AG09319 (cell line): ENCODE measurements around the gene MCC.
A peak's percentile ranks its signal among the peaks of the same experiment; 100 is the strongest.

Experiments
- DNase-seq: peaks from one replicate; pipeline ENCODE4 v3.0.0-alpha.2; 2010; ENCODE audit warnings: low read depth; ENCODE audit errors: extremely low read depth
- TF ChIP-seq, protein P1 (sequence below): IDR thresholded peaks from 2 replicates; pipeline ENCODE4 v1.5.1; 2011; ENCODE audit warnings: low read depth, mild to moderate bottlenecking, inconsistent platforms, low read length, moderate library complexity

Gene MCC

DNA sequence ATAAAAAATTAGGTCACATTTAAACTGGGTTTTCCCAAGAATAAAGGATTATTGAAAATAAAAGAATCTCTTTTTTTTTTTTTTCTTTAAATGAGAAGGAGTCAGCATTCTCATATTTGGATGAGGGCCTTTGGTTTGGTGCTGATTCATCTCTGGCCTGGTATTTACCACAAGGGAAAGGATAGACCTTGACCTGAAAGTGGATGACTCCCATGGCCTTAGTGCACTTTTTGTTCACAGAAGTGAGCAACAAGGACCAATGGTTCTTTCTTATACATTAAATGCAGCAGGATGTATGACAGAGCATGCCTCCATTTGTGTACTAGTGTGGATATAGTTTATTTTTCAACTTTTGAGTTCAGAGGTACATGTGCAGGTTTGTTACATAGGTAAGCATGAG lies 32.2 kb upstream of the MCC start:
- no peak for DNase-seq
- TF ChIP-seq, protein P1, sequence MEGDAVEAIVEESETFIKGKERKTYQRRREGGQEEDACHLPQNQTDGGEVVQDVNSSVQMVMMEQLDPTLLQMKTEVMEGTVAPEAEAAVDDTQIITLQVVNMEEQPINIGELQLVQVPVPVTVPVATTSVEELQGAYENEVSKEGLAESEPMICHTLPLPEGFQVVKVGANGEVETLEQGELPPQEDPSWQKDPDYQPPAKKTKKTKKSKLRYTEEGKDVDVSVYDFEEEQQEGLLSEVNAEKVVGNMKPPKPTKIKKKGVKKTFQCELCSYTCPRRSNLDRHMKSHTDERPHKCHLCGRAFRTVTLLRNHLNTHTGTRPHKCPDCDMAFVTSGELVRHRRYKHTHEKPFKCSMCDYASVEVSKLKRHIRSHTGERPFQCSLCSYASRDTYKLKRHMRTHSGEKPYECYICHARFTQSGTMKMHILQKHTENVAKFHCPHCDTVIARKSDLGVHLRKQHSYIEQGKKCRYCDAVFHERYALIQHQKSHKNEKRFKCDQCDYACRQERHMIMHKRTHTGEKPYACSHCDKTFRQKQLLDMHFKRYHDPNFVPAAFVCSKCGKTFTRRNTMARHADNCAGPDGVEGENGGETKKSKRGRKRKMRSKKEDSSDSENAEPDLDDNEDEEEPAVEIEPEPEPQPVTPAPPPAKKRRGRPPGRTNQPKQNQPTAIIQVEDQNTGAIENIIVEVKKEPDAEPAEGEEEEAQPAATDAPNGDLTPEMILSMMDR, result no peak

DNA sequence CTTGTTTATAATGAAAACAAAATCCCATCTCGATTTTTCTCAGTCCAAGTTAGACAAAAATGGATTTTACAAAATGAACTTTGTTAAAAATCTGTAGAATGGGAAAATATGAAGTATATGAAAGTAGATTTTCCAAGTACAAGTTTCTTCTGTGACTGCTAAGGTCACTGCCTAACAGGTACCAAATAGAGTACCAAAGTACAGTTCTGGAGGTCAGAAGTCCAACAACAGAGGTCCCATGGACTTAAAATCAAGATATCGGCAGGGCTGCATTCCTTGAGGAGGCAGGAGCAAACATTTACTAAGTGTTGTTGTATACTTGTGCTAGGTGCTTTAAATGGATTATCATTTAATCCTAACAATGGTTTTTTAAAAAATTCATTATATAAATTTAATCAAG lies 31.2 kb upstream of the MCC start:
- DNase-seq, result no peak
- TF ChIP-seq, protein P1, result no peak

DNA sequence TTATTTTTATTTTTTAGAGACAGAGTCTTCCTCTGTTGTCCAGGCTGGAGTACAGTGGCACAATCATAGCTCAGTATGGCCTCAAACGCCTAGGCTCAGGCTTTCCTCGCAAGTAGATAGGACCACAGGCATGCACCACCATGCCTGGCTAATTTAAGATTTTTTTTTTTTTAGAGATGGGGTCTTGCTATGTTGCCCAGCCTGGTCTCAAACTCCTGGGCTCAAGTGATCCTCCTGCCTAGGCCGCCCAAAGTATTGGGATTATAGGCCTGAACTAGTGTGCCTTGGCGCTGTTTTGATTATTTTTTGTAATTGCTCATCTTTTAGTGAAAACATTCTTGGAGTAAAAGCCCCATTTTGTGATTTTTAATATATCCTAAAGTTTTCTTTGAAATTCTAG lies 30.6 kb upstream of the MCC start:
- no peak for DNase-seq
- TF ChIP-seq, protein P1, result no peak

DNA sequence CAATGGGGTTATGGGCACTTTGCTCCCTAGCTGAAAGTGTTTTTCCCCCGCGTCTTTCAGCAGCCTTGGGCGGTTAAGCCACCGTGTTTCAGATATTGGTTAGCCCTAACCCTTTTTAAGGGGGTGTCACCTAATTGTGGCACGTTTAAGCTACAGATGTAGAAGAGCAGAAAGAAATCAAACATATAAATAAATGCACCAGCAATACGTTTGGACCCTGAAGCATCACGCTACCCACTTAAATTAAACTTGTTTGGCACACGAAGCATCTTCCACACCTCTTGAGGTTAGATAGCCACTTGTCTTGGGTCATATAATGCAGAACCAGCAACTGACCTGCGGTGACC lies 26.0 kb upstream of the MCC start:
- no peak for DNase-seq
- TF ChIP-seq, protein P1, result no peak

DNA sequence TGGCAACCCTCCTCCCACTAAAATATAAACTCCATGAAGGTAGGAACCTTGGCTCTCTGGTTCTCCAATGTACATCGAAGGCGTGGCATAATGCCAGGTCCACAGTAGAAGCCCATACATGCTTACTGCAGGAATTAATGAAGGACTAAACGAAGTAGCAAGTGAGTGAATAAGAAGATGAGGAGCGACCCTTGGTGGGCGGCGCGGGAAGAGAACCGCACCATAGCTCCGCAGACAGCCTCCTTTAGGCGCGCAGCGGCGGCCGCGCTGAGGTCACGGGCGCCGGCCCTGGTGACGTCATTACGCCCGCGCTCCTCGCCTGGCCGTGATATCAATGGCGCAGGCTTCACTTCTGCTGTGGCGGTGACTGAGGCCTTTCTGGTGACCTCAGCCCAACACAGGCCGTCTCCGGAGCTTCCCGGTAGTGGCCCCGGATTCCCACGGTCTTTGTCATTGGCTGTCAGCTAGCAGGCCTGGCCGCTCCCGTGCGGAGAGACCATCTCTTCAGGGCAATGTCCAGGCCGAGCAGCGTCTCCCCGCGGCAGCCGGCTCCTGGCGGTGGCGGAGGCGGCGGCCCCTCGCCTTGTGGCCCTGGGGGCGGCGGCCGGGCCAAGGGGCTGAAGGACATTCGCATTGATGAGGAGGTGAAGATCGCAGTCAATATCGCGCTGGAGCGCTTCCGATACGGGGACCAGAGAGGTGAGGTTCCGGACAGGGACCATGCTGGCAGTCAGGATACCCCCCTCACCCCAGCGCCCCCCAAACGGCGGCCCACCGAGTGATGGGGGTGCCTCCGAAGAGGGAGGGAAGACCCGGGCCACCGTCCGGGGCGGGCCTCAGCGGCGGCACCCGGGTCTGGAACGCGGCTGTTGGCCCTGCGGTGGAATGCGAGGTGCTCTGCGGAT lies 25.4 kb upstream of the MCC start, which contains the start of gene YTHDC2:
Gene YTHDC2, plus strand, starts transcription at position 311 of the 905 bp plus-strand sequence. Its CDS starts 202 bp downstream, at position 513.
- TF ChIP-seq, protein P1, result peak; percentile 29
- peak; percentile 41 for DNase-seq

DNA sequence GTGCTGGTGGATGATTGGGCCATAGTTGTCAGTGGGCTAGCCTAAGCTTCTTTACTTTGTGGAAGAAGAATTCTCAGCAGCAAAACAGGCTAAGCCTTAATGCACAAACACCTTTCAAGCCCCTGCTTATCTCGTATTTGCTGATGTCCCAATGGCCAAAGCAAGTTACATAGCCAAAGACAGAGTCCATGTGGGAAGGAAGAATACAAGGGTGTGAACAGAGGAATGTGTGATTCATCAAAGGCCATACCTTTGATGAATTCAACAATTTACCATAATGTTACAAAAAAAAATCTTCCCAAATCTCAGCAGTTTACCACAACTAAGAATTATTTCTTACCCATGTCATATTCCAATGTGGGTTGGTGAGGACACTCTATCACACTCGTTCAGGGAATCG lies 24.1 kb upstream of the MCC start:
- DNase-seq, result no peak
- TF ChIP-seq, protein P1, result no peak

DNA sequence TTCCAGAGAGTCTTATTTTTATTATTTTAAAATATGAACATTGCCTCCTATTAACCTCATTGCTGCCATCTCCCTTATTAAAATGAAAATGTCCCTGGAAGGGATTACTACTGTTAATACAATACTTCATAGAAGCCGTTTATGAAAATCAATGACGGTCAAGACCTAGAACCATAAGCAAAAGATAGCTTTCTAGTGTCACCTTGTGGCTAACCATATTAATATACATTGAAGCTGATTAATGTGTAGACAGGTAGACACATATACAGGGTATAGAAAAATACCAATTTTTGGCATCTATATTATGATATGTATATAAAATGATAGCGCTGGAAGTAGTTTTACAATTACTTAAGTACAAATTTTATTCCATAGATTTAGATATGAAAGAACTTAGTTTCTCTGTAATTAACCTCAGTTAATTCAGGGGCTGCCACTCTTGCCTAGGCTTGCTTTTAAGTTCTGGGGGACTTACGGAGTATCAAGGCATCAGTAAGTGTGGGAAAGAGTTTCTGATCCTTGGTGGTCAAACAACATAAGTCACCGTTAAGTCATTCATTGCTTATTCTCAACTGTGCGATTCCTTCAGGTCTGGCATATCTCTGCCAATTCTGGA lies 22.7 kb upstream of the MCC start:
- DNase-seq, result no peak
- TF ChIP-seq, protein P1, result peak; percentile 42
